HG03135 (cell line): ENCODE measurements around the gene STYK1.
"Not testable (repeated sequence)": the region's sequence is repeated elsewhere in the genome, so short reads cannot be mapped to it uniquely, and the experiment has no call there.

Experiments used
- ATAC-seq: cut with Tn5 transposase; IDR thresholded peaks from one replicate; pipeline ENCODE4 v1.9.1; 2021; ENCODE audit warnings: mild to moderate bottlenecking, moderate library complexity; ENCODE audit not compliant: unreplicated experiment

STYK1 gene

GRCh38 chr12:10690906-10691305, 17.1 kb upstream of the STYK1 start:
- ATAC-seq = no peak

- ATAC-seq = no peak
These were observed 15.3 kb upstream of the STYK1 start for GRCh38 chr12:10689146-10689545.

- no peak for ATAC-seq
These were observed 14.2 kb upstream of the STYK1 start for GRCh38 chr12:10688042-10688441.

GRCh38 chr12:10672231-10672868, 1.5 kb downstream of the STYK1 start:
- no peak for ATAC-seq

GRCh38 chr12:10669533-10669932, 4.3 kb downstream of the STYK1 start:
- no peak for ATAC-seq

GRCh38 chr12:10668526-10668925, 5.3 kb downstream of the STYK1 start:
- ATAC-seq = no peak

GRCh38 chr12:10667581-10667980, 6.3 kb downstream of the STYK1 start:
- ATAC-seq = no peak

- no peak for ATAC-seq
These were observed 9.4 kb downstream of the STYK1 start for GRCh38 chr12:10664499-10664898.

GRCh38 chr12:10663869-10664268, 10.0 kb downstream of the STYK1 start:
- ATAC-seq = no peak

- no peak for ATAC-seq
These were observed 12.5 kb downstream of the STYK1 start for GRCh38 chr12:10661338-10661737.

GRCh38 chr12:10654003-10654402, 19.8 kb downstream of the STYK1 start:
- no peak for ATAC-seq

GRCh38 chr12:10652192-10652591, 21.7 kb downstream of the STYK1 start:
- ATAC-seq = no peak

GRCh38 chr12:10646576-10646975, 27.3 kb downstream of the STYK1 start:
- not testable (repeated sequence) for ATAC-seq

- ATAC-seq = no peak
These were observed 27.9 kb downstream of the STYK1 start for GRCh38 chr12:10645910-10646309.

GRCh38 chr12:10641735-10642500, 31.9 kb downstream of the STYK1 start:
- ATAC-seq = no peak

- ATAC-seq = no peak
These were observed 35.1 kb downstream of the STYK1 start for GRCh38 chr12:10638728-10639127.

- ATAC-seq = no peak
These were observed 37.2 kb downstream of the STYK1 start for GRCh38 chr12:10636611-10637010.

- no peak for ATAC-seq
These were observed 37.7 kb downstream of the STYK1 start for GRCh38 chr12:10636124-10636523.

GRCh38 chr12:10635306-10635705, 38.5 kb downstream of the STYK1 start:
- ATAC-seq = no peak

- no peak for ATAC-seq
These were observed 39.4 kb downstream of the STYK1 start for GRCh38 chr12:10634427-10634826.

GRCh38 chr12:10633541-10633940, 40.3 kb downstream of the STYK1 start:
- no peak for ATAC-seq

GRCh38 chr12:10632226-10632625, 41.6 kb downstream of the STYK1 start:
- no peak for ATAC-seq

GRCh38 chr12:10624605-10625004, 49.2 kb downstream of the STYK1 start:
- no peak for ATAC-seq
